Measurements from ENCODE around the gene FRK. TPM values are rescaled to one million over a fixed set of nuclear protein-coding genes. Genes with fewer than 3 reads are reported as not detected.

The FRK gene
- total and polyA plus RNA-seq, 8 donors, result 0.72 to 11.6 (median 4.5) TPM

DNA sequence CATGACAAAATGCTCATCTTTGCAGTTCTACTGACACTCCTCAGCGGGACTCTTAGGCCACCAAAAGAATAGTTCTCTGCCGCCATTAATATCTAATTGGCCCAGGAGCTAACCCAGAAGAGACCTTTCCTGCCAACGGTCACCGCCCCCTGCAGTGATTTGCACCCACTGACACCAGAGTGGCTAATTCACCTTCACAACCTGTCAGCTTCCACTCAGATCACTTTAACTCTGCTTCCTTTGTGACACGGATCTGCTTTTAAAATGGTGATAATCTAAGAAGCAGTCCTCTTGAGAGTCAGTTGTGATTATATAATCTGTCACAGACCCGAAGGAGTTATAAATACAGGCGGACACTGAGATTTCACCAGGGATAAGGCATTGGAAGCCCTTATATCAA is 172.8 kb downstream of the FRK start:
- no peak for ATAC-seq
- no peak for FAIRE-seq

DNA sequence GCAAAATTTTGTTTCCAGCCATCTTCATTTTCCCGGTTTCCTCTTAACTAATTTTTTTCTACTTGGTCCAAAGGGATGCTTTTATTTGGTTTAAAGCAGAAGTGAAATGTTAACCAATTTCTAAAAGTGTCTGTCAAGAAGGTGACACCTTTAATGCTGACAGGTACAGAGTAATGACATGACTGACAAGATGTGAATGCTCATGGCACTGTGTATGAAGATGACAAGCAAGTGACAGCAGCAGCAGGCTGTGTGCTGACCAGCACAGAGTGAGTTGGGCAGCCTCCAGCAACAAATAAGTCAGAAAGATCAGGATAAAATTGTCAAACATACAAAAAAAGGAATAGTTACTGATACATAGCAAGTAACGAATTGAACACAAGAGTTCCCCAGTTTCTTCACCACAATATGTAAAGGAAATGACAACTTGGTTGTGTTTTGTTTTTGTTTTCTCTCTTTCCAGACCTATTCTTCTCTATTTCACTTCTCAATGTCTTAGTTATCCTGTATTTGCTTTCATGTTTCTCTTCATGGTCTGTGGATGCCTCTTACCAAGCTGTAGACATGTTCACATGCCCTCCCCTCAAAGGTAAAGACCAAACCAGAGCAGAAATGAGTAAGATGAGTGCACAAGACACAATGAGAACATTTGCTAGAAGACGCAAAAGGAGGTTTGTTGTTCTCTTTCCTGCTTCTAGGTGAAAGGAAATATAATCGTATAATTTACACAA is 174.9 kb downstream of the FRK start:
- no peak for TF ChIP-seq CTCF (IDR thresholded peaks at IDR 0.05)
- H3K4me3 ChIP-seq, result no peak overlapping the region
- WGBS, 2 donors, result 74 to 77% methylated on average over 4 of the region's 4 CpGs
- no peaks in the 10 kb centered on the region for H3K9me3 ChIP-seq
- H3K36me3 ChIP-seq, result no peaks in the 10 kb centered on the region
- ATAC-seq, result no peak
- no peak overlapping the region for H3K27ac ChIP-seq
- no peaks in the 10 kb centered on the region for H3K4me1 ChIP-seq
- intact Hi-C loops (cut with DNase I), result no loop called here
- no peak for DNase-seq
- no peak for FAIRE-seq
- no peaks in the 10 kb centered on the region for H3K27me3 ChIP-seq

More for the DNA sequence above, 172.8 kb downstream of the FRK start:
- H3K4me3 ChIP-seq, result no peak overlapping the region
- H3K9me3 ChIP-seq, result no peaks in the 10 kb centered on the region
- intact Hi-C loops (cut with DNase I), result no loop called here
- no peaks in the 10 kb centered on the region for H3K36me3 ChIP-seq
- WGBS, 2 donors, result 68 to 80% methylated on average over 7 of the region's 7 CpGs
- DNase-seq, result no peak
- no peaks in the 10 kb centered on the region for H3K4me1 ChIP-seq
- H3K27ac ChIP-seq, result no peak overlapping the region
- no peaks in the 10 kb centered on the region for H3K27me3 ChIP-seq
- no peak for TF ChIP-seq CTCF (IDR thresholded peaks at IDR 0.05)

DNA sequence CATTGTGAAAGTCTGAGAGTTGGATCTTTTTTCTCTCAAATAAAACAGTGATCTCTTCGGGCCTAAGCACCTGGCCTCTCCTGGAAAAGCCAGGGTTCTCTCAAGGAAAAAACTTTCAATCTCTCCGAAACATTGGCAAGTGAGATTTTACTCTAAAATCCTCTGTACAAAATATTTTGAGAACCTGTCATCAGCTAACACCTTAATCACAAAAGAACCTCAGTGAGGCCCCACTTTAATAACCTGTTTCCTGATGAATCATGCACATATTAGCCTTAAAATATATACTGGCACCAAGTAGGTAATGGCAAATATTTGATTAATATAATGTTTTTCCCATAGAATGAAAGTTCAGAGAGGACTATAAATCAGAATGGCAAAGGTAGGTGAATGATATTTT is 177.9 kb downstream of the FRK start:
- Histone ChIP-seq H3K4me1 (no peaks in the 10 kb centered on the region), H3K27ac (no peak overlapping the region), H3K36me3 (no peaks in the 10 kb centered on the region), H3K27me3 (no peaks in the 10 kb centered on the region), H3K9me3 (no peaks in the 10 kb centered on the region), H3K4me3 (no peak overlapping the region)
- intact Hi-C loops (cut with DNase I), result no loop called here
- ATAC-seq (no peak), FAIRE-seq (no peak), DNase-seq (no peak)
- WGBS, 2 donors, result 80 to 93% methylated on average over 2 of the region's 2 CpGs
- no peak for TF ChIP-seq CTCF (IDR thresholded peaks at IDR 0.05)

GRCh38 chr6:115882174-115882573 is 178.5 kb downstream of the FRK start:
- no peaks in the 10 kb centered on the region for H3K4me1 ChIP-seq
- DNase-seq (no peak), ATAC-seq (no peak), FAIRE-seq (no peak)
- H3K4me3 ChIP-seq, result no peak overlapping the region
- no peak for TF ChIP-seq CTCF (IDR thresholded peaks at IDR 0.05)
- no peaks in the 10 kb centered on the region for H3K36me3 ChIP-seq
- H3K27me3 ChIP-seq, result no peaks in the 10 kb centered on the region
- no peaks in the 10 kb centered on the region for H3K9me3 ChIP-seq
- no peak overlapping the region for H3K27ac ChIP-seq
- WGBS, 2 donors, result 67 to 77% methylated on average over 5 of the region's 5 CpGs
- intact Hi-C loops (cut with DNase I), result no loop called here

Other genes with a start within 250 kb of the FRK start
- 10 to 100 TPM; 18.3 to 28.3 (median 22.6) TPM for gene NT5DC1, start 40.0 kb upstream of the FRK start, total RNA-seq
- 10 to 100 TPM in 1 of 2 donors, 1 to 10 TPM in 1; 4.4 to 10.1 TPM for gene NT5DC1, start 40.0 kb upstream of the FRK start, polyA plus RNA-seq
- gene COL10A1, start 65.2 kb upstream of the FRK start, total RNA-seq, result 10 to 100 TPM in 1 of 6 donors, 1 to 10 TPM in 1, under 1 TPM in 1, not detected in 3; 0.09 to 15.4 (median 3.4) TPM
- under 1 TPM in 1 of 2 donors, not detected in 1; 0.07 TPM for gene COL10A1, start 65.2 kb upstream of the FRK start, polyA plus RNA-seq
- 10 to 100 TPM in 1 of 6 donors, 1 to 10 TPM in 5; 5.7 to 10.5 (median 7.1) TPM for gene TSPYL4, start 193.2 kb upstream of the FRK start, total RNA-seq
- gene TSPYL4, start 193.2 kb upstream of the FRK start, polyA plus RNA-seq, result 10 to 100 TPM in 1 of 2 donors, 1 to 10 TPM in 1; 4.9 to 19.4 TPM
- 10 to 100 TPM; 29.4 to 50.3 (median 44.0) TPM for gene TSPYL1, start 219.0 kb upstream of the FRK start, total RNA-seq
- gene TSPYL1, start 219.0 kb upstream of the FRK start, polyA plus RNA-seq, result 10 to 100 TPM; 11.9 to 23.6 TPM

Data from pancreas (tissue), 10 donors.